GM12878 (cell line): ENCODE data around the gene SLC7A1.

ENCODE experiments used
- ASH2L ChIP-seq: fragments of 300-600, 200-600 bp; sonication (generic); IDR thresholded peaks from 2 replicates; pipeline ENCODE4 v1.6.1; 2017; ENCODE audit warnings: low read depth, mild to moderate bottlenecking, borderline replicate concordance
- EGR1 ChIP-seq, 2 experiments: IDR thresholded peaks; 1 replicate in 1 of 2; 2 replicates in 1 of 2; pipeline ENCODE4 v1.6.1; 2011 to 2012; ENCODE audit warnings: low read depth in 2 of 2, low read length in 2 of 2, borderline replicate concordance in 1 of 2, mild to moderate bottlenecking in 1 of 2, moderate library complexity in 1 of 2
- POLR2A ChIP-seq: IDR thresholded peaks from 2 replicates; pipeline ENCODE4 v1.6.1; 2011; ENCODE audit warnings: low read depth, mild to moderate bottlenecking, low read length
- SMAD1 ChIP-seq: fragments of 450-650 bp; IDR thresholded peaks from 2 replicates; pipeline ENCODE4 v1.6.1; 2018; ENCODE audit warnings: mild to moderate bottlenecking, low read depth; ENCODE audit not compliant: partially characterized antibody
- TF ChIP-seq, protein P1 (sequence below), 3 experiments: IDR thresholded peaks in 2 of 3; conservative IDR thresholded peaks in 1 of 3; 2 replicates each; pipeline ENCODE4 v1.5.1; 2011; ENCODE audit warnings: low read depth in 3 of 3, low read length in 3 of 3, mild to moderate bottlenecking in 3 of 3, control low read depth in 2 of 3, moderate library complexity in 2 of 3, inconsistent platforms in 1 of 3, mixed read lengths in 1 of 3; ENCODE audit not compliant: control insufficient read depth in 2 of 3, insufficient read depth in 1 of 3; ENCODE audit errors: extremely low read depth in 1 of 3
- TF ChIP-seq, protein P2 (sequence below): IDR thresholded peaks from 2 replicates; pipeline ENCODE4 v1.6.1; 2011; ENCODE audit warnings: borderline replicate concordance, low read depth, mild to moderate bottlenecking, moderate library complexity, low read length; ENCODE audit not compliant: insufficient read depth, poor library complexity, severe bottlenecking

DNA sequence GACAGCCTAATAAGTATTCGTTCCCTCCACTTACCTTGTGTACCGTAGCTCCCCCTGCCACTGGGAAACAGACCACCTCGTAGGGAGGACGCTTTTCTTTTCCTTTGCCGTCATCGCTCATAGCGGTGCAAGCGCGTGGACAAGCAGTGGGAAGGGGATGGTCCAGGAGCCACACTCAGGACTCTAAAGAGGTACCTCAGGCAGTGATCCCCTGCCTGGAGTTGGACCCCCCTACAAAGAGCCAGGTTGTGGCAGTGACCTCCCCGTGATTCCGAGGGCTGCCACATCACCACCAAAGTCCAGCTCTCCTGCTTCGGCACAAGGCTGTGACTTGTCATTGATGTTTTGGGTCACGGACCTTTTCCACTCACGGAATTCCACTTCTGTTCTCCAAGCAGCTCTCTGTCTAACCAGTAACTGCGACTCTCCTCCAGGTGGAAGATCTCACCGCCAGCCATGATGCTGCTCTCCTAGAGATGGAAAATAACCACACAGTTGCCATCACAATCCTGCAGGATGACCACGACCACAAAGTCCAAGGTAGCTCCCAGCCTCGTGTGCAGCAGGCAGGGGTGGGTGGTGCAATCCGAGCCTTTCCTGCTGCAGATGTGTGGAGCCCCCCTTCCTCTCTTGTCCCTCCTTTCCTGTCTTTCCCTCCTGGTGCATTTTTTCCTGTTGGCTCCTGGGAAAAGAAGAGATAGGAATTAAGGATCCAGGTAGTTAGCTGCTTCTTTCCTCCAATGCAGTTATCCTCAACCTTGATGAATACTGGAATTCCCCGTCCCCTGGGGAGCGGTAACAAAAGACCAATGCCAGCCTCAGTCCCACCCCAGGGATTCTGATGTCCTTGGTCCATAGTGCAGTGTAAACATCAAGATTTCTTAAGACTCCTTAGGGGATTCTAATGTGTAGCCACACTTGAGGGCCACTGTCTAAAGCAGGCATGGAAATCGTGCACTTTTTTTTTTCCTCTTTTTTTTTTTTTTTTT, 107.7 kb downstream of the SLC7A1 start:
- TF ChIP-seq, protein P1, sequence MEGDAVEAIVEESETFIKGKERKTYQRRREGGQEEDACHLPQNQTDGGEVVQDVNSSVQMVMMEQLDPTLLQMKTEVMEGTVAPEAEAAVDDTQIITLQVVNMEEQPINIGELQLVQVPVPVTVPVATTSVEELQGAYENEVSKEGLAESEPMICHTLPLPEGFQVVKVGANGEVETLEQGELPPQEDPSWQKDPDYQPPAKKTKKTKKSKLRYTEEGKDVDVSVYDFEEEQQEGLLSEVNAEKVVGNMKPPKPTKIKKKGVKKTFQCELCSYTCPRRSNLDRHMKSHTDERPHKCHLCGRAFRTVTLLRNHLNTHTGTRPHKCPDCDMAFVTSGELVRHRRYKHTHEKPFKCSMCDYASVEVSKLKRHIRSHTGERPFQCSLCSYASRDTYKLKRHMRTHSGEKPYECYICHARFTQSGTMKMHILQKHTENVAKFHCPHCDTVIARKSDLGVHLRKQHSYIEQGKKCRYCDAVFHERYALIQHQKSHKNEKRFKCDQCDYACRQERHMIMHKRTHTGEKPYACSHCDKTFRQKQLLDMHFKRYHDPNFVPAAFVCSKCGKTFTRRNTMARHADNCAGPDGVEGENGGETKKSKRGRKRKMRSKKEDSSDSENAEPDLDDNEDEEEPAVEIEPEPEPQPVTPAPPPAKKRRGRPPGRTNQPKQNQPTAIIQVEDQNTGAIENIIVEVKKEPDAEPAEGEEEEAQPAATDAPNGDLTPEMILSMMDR (IDR thresholded peaks at IDR 0.05 in 2 of 3, conservative IDR thresholded peaks at IDR 0.05 in 1 of 3; ENCODE audit: control insufficient read depth in 2 of 3, extremely low read depth in 1 of 3, insufficient read depth in 1 of 3, low read depth in 3 of 3, low read length in 3 of 3): no peak
- TF ChIP-seq SMAD1: no peak
- TF ChIP-seq, protein P2, sequence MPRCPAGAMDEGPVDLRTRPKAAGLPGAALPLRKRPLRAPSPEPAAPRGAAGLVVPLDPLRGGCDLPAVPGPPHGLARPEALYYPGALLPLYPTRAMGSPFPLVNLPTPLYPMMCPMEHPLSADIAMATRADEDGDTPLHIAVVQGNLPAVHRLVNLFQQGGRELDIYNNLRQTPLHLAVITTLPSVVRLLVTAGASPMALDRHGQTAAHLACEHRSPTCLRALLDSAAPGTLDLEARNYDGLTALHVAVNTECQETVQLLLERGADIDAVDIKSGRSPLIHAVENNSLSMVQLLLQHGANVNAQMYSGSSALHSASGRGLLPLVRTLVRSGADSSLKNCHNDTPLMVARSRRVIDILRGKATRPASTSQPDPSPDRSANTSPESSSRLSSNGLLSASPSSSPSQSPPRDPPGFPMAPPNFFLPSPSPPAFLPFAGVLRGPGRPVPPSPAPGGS: no peak
- TF ChIP-seq ASH2L: no peak
- no peak for TF ChIP-seq POLR2A
- TF ChIP-seq EGR1 (IDR thresholded peaks at IDR 0.05; ENCODE audit: borderline replicate concordance in 1 of 2, low read depth in 2 of 2, low read length in 2 of 2): no peak
